Adrenal gland (tissue), 5 donors: ENCODE data around the gene TWIST2.

Experiments used
- CTCF ChIP-seq, 6 experiments: fragments of 450-650 bp in 4 of 6; fragments of 200-600 bp in 2 of 6; sonication (generic) in 1 of 6; IDR thresholded peaks; 1 replicate in 5 of 6; 2 replicates in 1 of 6; pipeline versions ENCODE4 v1.5.1 to v1.8.0; 2016 to 2021; ENCODE audit warnings: antibody characterized with exemption in 6 of 6, mild to moderate bottlenecking in 2 of 6, moderate library complexity in 1 of 6
- POLR2A ChIP-seq, 2 donors: fragments of 450-650 bp; IDR thresholded peaks; one replicate each; pipeline ENCODE4 v1.6.1; 2017; ENCODE audit warnings: antibody characterized with exemption in 2 of 2, mild to moderate bottlenecking in 2 of 2, moderate library complexity in 1 of 2
- donor health status: DM: no; HTN: no; CAD: no.

- TF ChIP-seq POLR2A (IDR thresholded peaks at IDR 0.05) (no peak), CTCF (IDR thresholded peaks at IDR 0.05) (no peak)
These were observed 26.0 kb downstream of the TWIST2 start for GRCh38 chr2:238873841-238874240.
